SK-N-SH (cell line): Measurements from ENCODE around the gene PRR35. TPM values are rescaled to one million over a fixed set of nuclear protein-coding genes. Genes with fewer than 3 reads are reported as not detected.

Experiments
- CTCF ChIA-PET: fragments of 300-600, 350-600 bp; formaldehyde crosslinking; extraction: SDS; loops from one replicate; lab custom pipeline; 2021; lab: Yijun Ruan, JAX
- POLR2A ChIA-PET: fragments of 350-600 bp; sonication (Branson Sonifier 250); formaldehyde crosslinking; extraction: SDS; loops from one replicate; lab custom pipeline; 2020; ENCODE audit warnings: antibody characterized with exemption, inconsistent platforms; lab: Yijun Ruan, JAX
- DNase-seq: peaks from one replicate; pipeline ENCODE4 v3.0.0; 2012
- H2AFZ ChIP-seq: fragments of 200-600 bp; sonication (generic); 2 replicates; pipeline ENCODE4 v1.8.1; 2016; ENCODE audit warnings: antibody characterized with exemption, mild to moderate bottlenecking, low read depth
- H3F3A ChIP-seq: fragments of 200-600 bp; sonication (generic); replicated peaks from 2 replicates; pipeline ENCODE3; 2016; ENCODE audit warnings: antibody characterized with exemption, mild to moderate bottlenecking; ENCODE audit not compliant: insufficient read depth
- H3K27ac ChIP-seq, 2 experiments: fragments of 200-500 bp in 1 of 2; fragments of 200-600 bp in 1 of 2; sonication (Bioruptor generic) in 1 of 2; sonication (generic), shearing (Covaris generic) in 1 of 2; 2 replicates each; pipeline versions ENCODE4 v1.5.1 to v1.6.1; 2014 to 2016; ENCODE audit warnings: low read depth in 2 of 2, inconsistent platforms in 1 of 2, low read length in 1 of 2, mild to moderate bottlenecking in 1 of 2, mixed read lengths in 1 of 2
- H3K27me3 ChIP-seq: fragments of 200-600 bp; sonication (generic), shearing (Covaris generic); 2 replicates; pipeline ENCODE4 v1.6.1; 2016; ENCODE audit warnings: mixed run types; ENCODE audit not compliant: insufficient read depth
- H3K36me3 ChIP-seq, 2 experiments: fragments of 200-500 bp in 1 of 2; fragments of 200-600 bp in 1 of 2; sonication (Bioruptor generic) in 1 of 2; sonication (generic) in 1 of 2; replicated peaks in 1 of 2; 2 replicates each; pipeline versions ENCODE3 to v1.5.1; 2014 to 2016; ENCODE audit warnings: low read length in 1 of 2, mild to moderate bottlenecking in 1 of 2; ENCODE audit not compliant: insufficient read depth in 2 of 2, control insufficient read depth in 1 of 2
- H3K4me1 ChIP-seq, 2 experiments: fragments of 200-500 bp in 1 of 2; fragments of 200-600 bp in 1 of 2; sonication (Bioruptor generic) in 1 of 2; sonication (generic), shearing (Covaris generic) in 1 of 2; 2 replicates each; pipeline versions ENCODE4 v1.5.1 to v1.6.1; 2014 to 2016; ENCODE audit warnings: low read depth in 1 of 2, low read length in 1 of 2, mixed run types in 1 of 2; ENCODE audit not compliant: insufficient read depth in 2 of 2, control insufficient read depth in 1 of 2
- H3K4me2 ChIP-seq: fragments of 200-600 bp; sonication (generic), shearing (Covaris generic); 2 replicates; pipeline ENCODE4 v1.6.1; 2017; ENCODE audit warnings: mixed run types
- H3K4me3 ChIP-seq, 2 experiments: fragments of 200-500 bp in 1 of 2; fragments of 200-600 bp in 1 of 2; sonication (Bioruptor generic) in 1 of 2; sonication (generic), shearing (Covaris generic) in 1 of 2; 2 replicates each; pipeline versions ENCODE4 v1.5.1 to v1.8.1; 2014 to 2016; ENCODE audit warnings: low read depth in 2 of 2, inconsistent platforms in 1 of 2, low read length in 1 of 2, mild to moderate bottlenecking in 1 of 2, mixed read lengths in 1 of 2, moderate library complexity in 1 of 2
- H3K79me2 ChIP-seq: fragments of 200-600 bp; sonication (generic); 2 replicates; pipeline ENCODE4 v1.8.1; 2017; ENCODE audit warnings: mild to moderate bottlenecking; ENCODE audit not compliant: insufficient read depth
- H3K9ac ChIP-seq: fragments of 200-600 bp; sonication (generic); 2 replicates; pipeline ENCODE4 v1.6.1; 2017; ENCODE audit warnings: mixed run types
- H3K9me2 ChIP-seq: fragments of 200-600 bp; sonication (generic); 2 replicates; pipeline ENCODE4 v1.6.1; 2017; ENCODE audit warnings: mixed run types
- H3K9me3 ChIP-seq: fragments of 200-600 bp; sonication (generic); 2 replicates; pipeline ENCODE4 v1.6.1; 2017; ENCODE audit warnings: mixed run types, mild to moderate bottlenecking, moderate library complexity
- H4K20me1 ChIP-seq: fragments of 200-600 bp; sonication (generic); 2 replicates; pipeline ENCODE4 v1.6.1; 2017; ENCODE audit warnings: mild to moderate bottlenecking, mixed run types; ENCODE audit not compliant: insufficient read depth
- ELF1 ChIP-seq: IDR thresholded peaks from 2 replicates; pipeline ENCODE4 v1.4.0; 2012
- EZH2phosphoT487 ChIP-seq: fragments of 200-600 bp; sonication (generic); IDR thresholded peaks from 2 replicates; pipeline ENCODE4 v1.6.1; 2017; ENCODE audit warnings: low read depth, mixed run types, mild to moderate bottlenecking, antibody characterized with exemption, moderate library complexity, borderline replicate concordance
- FOSL2 ChIP-seq: IDR thresholded peaks from 2 replicates; pipeline ENCODE4 v1.4.0; 2012; ENCODE audit warnings: low read depth, mild to moderate bottlenecking, moderate library complexity, borderline replicate concordance
- FOXJ3 ChIP-seq: sonication (generic); formaldehyde crosslinking; IDR thresholded peaks from 2 replicates; pipeline ENCODE4 v1.5.1; 2020; ENCODE audit warnings: mild to moderate bottlenecking, missing genetic modification reagents
- GABPA ChIP-seq: IDR thresholded peaks from 2 replicates; pipeline ENCODE4 v1.4.0; 2012; ENCODE audit warnings: low read depth, mild to moderate bottlenecking
- MEF2A ChIP-seq: IDR thresholded peaks from 2 replicates; pipeline ENCODE4 v1.4.0; 2012; ENCODE audit warnings: low read depth, borderline replicate concordance
- MXI1 ChIP-seq: IDR thresholded peaks from 2 replicates; pipeline ENCODE4 v1.6.1; 2012; ENCODE audit warnings: mild to moderate bottlenecking, low read depth, low read length, improper control_type of control experiment
- NFIC ChIP-seq: IDR thresholded peaks from 2 replicates; pipeline ENCODE4 v1.4.0; 2012; ENCODE audit warnings: borderline replicate concordance
- NRF1 ChIP-seq: IDR thresholded peaks from 2 replicates; pipeline ENCODE4 v1.6.1; 2012; ENCODE audit warnings: low read depth, mild to moderate bottlenecking, low read length
- PBX3 ChIP-seq: IDR thresholded peaks from 2 replicates; pipeline ENCODE4; 2012
- POLR2AphosphoS5 ChIP-seq: IDR thresholded peaks from 2 replicates; pipeline ENCODE4 v1.6.1; 2012; ENCODE audit warnings: low read depth, low read length
- RAD21 ChIP-seq: IDR thresholded peaks from 2 replicates; pipeline ENCODE4 v1.6.1; 2012; ENCODE audit warnings: mild to moderate bottlenecking, low read length
- SMC3 ChIP-seq: IDR thresholded peaks from 2 replicates; pipeline ENCODE4 v1.6.1; 2012; ENCODE audit warnings: low read depth, low read length, improper control_type of control experiment
- TAF1 ChIP-seq: IDR thresholded peaks from 2 replicates; pipeline ENCODE4 v1.6.1; 2012; ENCODE audit warnings: low read depth, mild to moderate bottlenecking, low read length, moderate library complexity, borderline replicate concordance
- TEAD4 ChIP-seq: IDR thresholded peaks from 2 replicates; pipeline ENCODE4 v1.4.0; 2012; ENCODE audit warnings: mild to moderate bottlenecking, borderline replicate concordance; ENCODE audit not compliant: insufficient read depth
- ZBTB33 ChIP-seq: IDR thresholded peaks from 2 replicates; pipeline ENCODE4 v1.4.0; 2012; ENCODE audit warnings: low read depth, borderline replicate concordance
- WGBS: methylation state at CpG from one replicate; pipeline ENCODE4 v1.1.6; 2017; ENCODE audit warnings: low lambda C conversion rate; 5-methylcytosine and 5-hydroxymethylcytosine counted together
- polyA plus RNA-seq, 3 experiments: library from polyadenylated mRNA; depleted of rRNA; stranded (reverse); fragments of >200 nt; gene quantifications; 2 replicates each; pipeline ENCODE4 v1.2.3, GENCODE V29; 2012
- TF ChIP-seq, protein P1 (sequence below): fragments of 200-600 bp; sonication (generic); IDR thresholded peaks from 2 replicates; pipeline ENCODE4 v1.6.1; 2017; ENCODE audit warnings: antibody characterized with exemption, mild to moderate bottlenecking, moderate library complexity
- TF ChIP-seq, protein P2 (sequence below): fragments of 150-350 bp; IDR thresholded peaks from 2 replicates; pipeline ENCODE4 v1.6.1; 2017; ENCODE audit warnings: antibody characterized with exemption, low read length, low read depth, borderline replicate concordance
- TF ChIP-seq, protein P3 (sequence below): IDR thresholded peaks from 2 replicates; pipeline ENCODE4 v1.6.1; 2012; ENCODE audit warnings: mild to moderate bottlenecking, low read depth, low read length, moderate library complexity

PRR35 gene
- polyA plus RNA-seq, 1 of the 3 experiments (the other 2 are of a cell fraction), result not detected

- Histone ChIP-seq H3K9me3 (no peaks in the 10 kb centered on the region), H3F3A (peaks cover 10% of the 10 kb centered on the region), H2AFZ (no peak overlapping the region), H3K27me3 (no peaks in the 10 kb centered on the region), H3K36me3 (peaks cover 1 to 2% of the 10 kb centered on the region in 2 experiments), H3K27ac (no peak overlapping the region), H3K4me1 (peaks cover 6 to 13% of the 10 kb centered on the region in 2 experiments; a peak in 2 of 4 replicates), H4K20me1 (peaks cover 45% of the 10 kb centered on the region), H3K4me2 (peak overlapping the region; percentile 100; the same call in 1 of the 2 replicates), H3K4me3 (no peak overlapping the region), H3K79me2 (peaks cover 81% of the 10 kb centered on the region), H3K9me2 (no peaks in the 10 kb centered on the region), H3K9ac (no peak overlapping the region)
- WGBS, result 88% methylated on average over 14 of the region's 24 CpGs
- DNase-seq, result no peak
- ChIA-PET POLR2A (no interaction called here), CTCF (interaction anchor here (1.2 kb wide), 1 partner anchor 8 kb away, joined by 4 read pairs; no protein-coding TSS in a partner anchor)
- no peak for TF ChIP-seq SMC3
- no peak for TF ChIP-seq ELF1
- no peak for TF ChIP-seq FOSL2
- no peak for TF ChIP-seq POLR2AphosphoS5
- no peak for TF ChIP-seq NFIC
- TF ChIP-seq TEAD4, result no peak
- TF ChIP-seq PBX3, result no peak
- TF ChIP-seq EZH2phosphoT487, result no peak
- no peak for TF ChIP-seq NRF1
- no peak for TF ChIP-seq MEF2A
- no peak for TF ChIP-seq FOXJ3
- TF ChIP-seq TAF1, result no peak
- TF ChIP-seq, protein P1, sequence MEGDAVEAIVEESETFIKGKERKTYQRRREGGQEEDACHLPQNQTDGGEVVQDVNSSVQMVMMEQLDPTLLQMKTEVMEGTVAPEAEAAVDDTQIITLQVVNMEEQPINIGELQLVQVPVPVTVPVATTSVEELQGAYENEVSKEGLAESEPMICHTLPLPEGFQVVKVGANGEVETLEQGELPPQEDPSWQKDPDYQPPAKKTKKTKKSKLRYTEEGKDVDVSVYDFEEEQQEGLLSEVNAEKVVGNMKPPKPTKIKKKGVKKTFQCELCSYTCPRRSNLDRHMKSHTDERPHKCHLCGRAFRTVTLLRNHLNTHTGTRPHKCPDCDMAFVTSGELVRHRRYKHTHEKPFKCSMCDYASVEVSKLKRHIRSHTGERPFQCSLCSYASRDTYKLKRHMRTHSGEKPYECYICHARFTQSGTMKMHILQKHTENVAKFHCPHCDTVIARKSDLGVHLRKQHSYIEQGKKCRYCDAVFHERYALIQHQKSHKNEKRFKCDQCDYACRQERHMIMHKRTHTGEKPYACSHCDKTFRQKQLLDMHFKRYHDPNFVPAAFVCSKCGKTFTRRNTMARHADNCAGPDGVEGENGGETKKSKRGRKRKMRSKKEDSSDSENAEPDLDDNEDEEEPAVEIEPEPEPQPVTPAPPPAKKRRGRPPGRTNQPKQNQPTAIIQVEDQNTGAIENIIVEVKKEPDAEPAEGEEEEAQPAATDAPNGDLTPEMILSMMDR, result no peak
- TF ChIP-seq GABPA, result no peak
- TF ChIP-seq MXI1, result no peak
- TF ChIP-seq ZBTB33, result no peak
- TF ChIP-seq, protein P2, sequence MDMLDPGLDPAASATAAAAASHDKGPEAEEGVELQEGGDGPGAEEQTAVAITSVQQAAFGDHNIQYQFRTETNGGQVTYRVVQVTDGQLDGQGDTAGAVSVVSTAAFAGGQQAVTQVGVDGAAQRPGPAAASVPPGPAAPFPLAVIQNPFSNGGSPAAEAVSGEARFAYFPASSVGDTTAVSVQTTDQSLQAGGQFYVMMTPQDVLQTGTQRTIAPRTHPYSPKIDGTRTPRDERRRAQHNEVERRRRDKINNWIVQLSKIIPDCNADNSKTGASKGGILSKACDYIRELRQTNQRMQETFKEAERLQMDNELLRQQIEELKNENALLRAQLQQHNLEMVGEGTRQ, result no peak
- TF ChIP-seq RAD21, result no peak
- TF ChIP-seq, protein P3, sequence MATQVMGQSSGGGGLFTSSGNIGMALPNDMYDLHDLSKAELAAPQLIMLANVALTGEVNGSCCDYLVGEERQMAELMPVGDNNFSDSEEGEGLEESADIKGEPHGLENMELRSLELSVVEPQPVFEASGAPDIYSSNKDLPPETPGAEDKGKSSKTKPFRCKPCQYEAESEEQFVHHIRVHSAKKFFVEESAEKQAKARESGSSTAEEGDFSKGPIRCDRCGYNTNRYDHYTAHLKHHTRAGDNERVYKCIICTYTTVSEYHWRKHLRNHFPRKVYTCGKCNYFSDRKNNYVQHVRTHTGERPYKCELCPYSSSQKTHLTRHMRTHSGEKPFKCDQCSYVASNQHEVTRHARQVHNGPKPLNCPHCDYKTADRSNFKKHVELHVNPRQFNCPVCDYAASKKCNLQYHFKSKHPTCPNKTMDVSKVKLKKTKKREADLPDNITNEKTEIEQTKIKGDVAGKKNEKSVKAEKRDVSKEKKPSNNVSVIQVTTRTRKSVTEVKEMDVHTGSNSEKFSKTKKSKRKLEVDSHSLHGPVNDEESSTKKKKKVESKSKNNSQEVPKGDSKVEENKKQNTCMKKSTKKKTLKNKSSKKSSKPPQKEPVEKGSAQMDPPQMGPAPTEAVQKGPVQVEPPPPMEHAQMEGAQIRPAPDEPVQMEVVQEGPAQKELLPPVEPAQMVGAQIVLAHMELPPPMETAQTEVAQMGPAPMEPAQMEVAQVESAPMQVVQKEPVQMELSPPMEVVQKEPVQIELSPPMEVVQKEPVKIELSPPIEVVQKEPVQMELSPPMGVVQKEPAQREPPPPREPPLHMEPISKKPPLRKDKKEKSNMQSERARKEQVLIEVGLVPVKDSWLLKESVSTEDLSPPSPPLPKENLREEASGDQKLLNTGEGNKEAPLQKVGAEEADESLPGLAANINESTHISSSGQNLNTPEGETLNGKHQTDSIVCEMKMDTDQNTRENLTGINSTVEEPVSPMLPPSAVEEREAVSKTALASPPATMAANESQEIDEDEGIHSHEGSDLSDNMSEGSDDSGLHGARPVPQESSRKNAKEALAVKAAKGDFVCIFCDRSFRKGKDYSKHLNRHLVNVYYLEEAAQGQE, result no peak
These were observed 32.5 kb downstream of the PRR35 start for GRCh38 chr16:592518-593306.
